T follicular helper cell (primary cell): Measurements from ENCODE around the gene EXOC7.
"Not testable (repeated sequence)": the region's sequence is repeated elsewhere in the genome, so short reads cannot be mapped to it uniquely, and the experiment has no call there.

ENCODE experiments used
- DNase-seq: peaks from one replicate; pipeline ENCODE4 v3.0.0-alpha.2; 2020; ENCODE audit warnings: low read depth

EXOC7 gene

GRCh38 chr17:76088041-76088867, 15.3 kb downstream of the EXOC7 start:
- no peak for DNase-seq

GRCh38 chr17:76087531-76087930, 16.1 kb downstream of the EXOC7 start:
- DNase-seq = no peak

GRCh38 chr17:76086384-76086783, 17.2 kb downstream of the EXOC7 start:
- DNase-seq = no peak

- no peak for DNase-seq
Observed at GRCh38 chr17:76085731-76086366, 17.7 kb downstream of the EXOC7 start.

- DNase-seq = no peak
Observed at GRCh38 chr17:76085066-76085730, 18.4 kb downstream of the EXOC7 start.

- no peak for DNase-seq
Observed at GRCh38 chr17:76083536-76084182, 19.9 kb downstream of the EXOC7 start.

GRCh38 chr17:76082326-76083251, 21.0 kb downstream of the EXOC7 start:
- DNase-seq = no peak

- no peak for DNase-seq
Observed at GRCh38 chr17:76081295-76082210, 22.0 kb downstream of the EXOC7 start.

GRCh38 chr17:76080768-76081287, 22.8 kb downstream of the EXOC7 start:
- DNase-seq = no peak

GRCh38 chr17:76079956-76080767, 23.4 kb downstream of the EXOC7 start:
- no peak for DNase-seq

GRCh38 chr17:76079535-76079955, 24.0 kb downstream of the EXOC7 start:
- no peak for DNase-seq

- no peak for DNase-seq
Observed at GRCh38 chr17:76078860-76079534, 24.6 kb downstream of the EXOC7 start, which contains the start of gene ZACN. Gene ZACN (plus strand): TSS chr17:76079182. CDS start chr17:76079265, 83 bp downstream.

- DNase-seq = not testable (repeated sequence)
Observed at GRCh38 chr17:76078370-76078769, 25.2 kb downstream of the EXOC7 start.

GRCh38 chr17:76077584-76078110, 25.9 kb downstream of the EXOC7 start:
- no peak for DNase-seq

GRCh38 chr17:76076765-76077583, 26.6 kb downstream of the EXOC7 start:
- peak; percentile 56 for DNase-seq

- no peak for DNase-seq
Observed at GRCh38 chr17:76076146-76076764, 27.3 kb downstream of the EXOC7 start.
